Stimulated activated memory B cell treated with anti-CD40 and anti-IgM and Interleukin-4, amounts not matched to agents 10 μg/mL and 1 μg/mL and 100 μg/mL, for 72 hours (primary cell): ENCODE measurements around the gene ZNF845.
A peak's percentile ranks its signal among the peaks of the same experiment; 100 is the strongest.
"Not testable (repeated sequence)": the region's sequence is repeated elsewhere in the genome, so short reads cannot be mapped to it uniquely, and the experiment has no call there.

Experiments
- ATAC-seq: fragments of 150-1000 bp; cut with Tn5 transposase; 2 replicates; pipeline ENCODE4 v1.10.0; 2021
- H3K27ac Mint-ChIP-seq: one replicate; pipeline ENCODE4 v1.8.0; 2022; ENCODE audit warnings: mild to moderate bottlenecking, mixed read lengths
- H3K27me3 Mint-ChIP-seq: one replicate; pipeline ENCODE4 v1.8.0; 2022; ENCODE audit warnings: mixed read lengths
- H3K36me3 Mint-ChIP-seq: one replicate; pipeline ENCODE4 v1.8.0; 2022; ENCODE audit warnings: mixed read lengths
- H3K4me1 Mint-ChIP-seq: one replicate; pipeline ENCODE4 v1.8.0; 2022; ENCODE audit warnings: mixed read lengths
- H3K4me3 Mint-ChIP-seq: one replicate; pipeline ENCODE4 v1.8.0; 2022; ENCODE audit warnings: mild to moderate bottlenecking, moderate library complexity, mixed read lengths
- H3K9me3 Mint-ChIP-seq: one replicate; pipeline ENCODE4 v1.8.0; 2022; ENCODE audit warnings: mixed read lengths

The ZNF845 gene

DNA sequence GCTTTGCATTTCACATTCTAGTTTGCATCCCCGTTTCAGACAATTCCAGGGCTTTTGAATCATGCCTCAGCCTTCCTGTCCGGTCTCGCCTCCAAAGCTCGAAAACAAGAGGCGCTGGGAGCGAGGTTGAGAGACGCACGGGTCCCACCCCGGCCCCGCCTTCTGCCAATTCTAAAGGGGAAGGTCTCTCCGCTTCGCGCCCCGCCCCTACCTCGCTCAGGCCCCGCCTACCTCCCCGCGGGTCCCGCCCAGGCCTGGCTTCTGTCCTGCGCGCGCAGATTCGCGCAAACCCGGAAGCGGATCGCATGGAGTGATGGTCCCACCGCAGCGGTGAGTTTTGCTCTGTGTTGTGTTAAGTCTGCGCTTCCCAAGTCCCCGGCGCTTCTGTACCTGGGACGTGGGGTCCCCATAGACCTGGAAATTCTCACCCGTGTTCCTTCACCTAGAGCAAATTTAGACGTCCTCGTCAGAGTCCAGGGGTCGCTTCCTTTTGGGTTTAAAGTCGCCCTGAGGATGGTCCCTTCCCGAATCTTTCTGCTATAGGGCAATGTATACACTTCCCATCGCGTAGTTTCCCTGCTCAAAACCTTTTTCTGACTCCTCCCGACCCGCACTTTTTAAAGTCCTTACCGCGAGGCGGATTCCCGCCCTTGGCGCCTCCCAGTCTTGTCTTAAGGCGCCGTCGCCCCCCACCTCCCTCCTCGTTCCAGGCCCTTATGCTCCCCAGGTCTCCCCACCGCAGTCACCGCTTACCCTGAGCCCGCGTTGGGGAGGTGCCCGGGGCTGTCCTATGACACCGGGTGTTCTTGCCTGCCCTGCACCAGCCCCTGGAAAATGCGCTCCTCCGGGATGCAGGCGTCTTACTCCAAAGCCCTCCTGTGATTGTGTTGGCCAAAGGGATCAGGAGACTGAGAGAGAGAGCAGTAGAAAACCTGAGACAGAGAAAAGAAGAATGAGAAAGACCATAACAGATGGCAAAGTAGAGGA is at the start of gene ZNF845:
Gene ZNF845 (plus strand): TSS at position 287 of the 987 bp plus-strand sequence. CDS start 7,559 bp downstream, outside the sequence.
- Mint-ChIP-seq H3K36me3 (peaks cover 33% of the 10 kb centered on the region), H3K27me3 (peaks cover 6% of the 10 kb centered on the region), H3K4me3 (peak within 1 kb of the TSS; percentile 91), H3K27ac (peak within 1 kb of the TSS; percentile 89), H3K4me1 (peaks cover 23% of the 10 kb centered on the region), H3K9me3 (peaks cover 11% of the 10 kb centered on the region)
- ATAC-seq, result peak; percentile 100

DNA sequence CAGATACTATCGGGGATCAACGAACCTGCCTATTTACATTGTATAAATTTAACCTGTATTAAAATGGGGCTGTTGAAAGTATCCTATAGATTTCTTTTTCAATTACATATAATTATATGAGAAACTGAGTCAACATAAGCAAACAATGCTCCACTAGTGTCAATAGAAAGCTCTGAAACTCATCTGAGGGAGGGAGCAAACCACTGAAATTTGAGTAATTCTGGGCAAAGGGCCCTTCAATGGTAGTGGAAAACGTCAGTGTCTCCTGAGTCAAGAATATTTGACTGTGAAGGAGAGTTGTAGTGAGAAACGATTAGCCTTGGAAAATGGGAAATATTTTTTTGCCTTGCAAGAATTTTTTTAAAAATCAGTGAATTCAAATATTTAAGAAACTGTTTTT is 48.5 kb upstream of the ZNF845 start:
- Mint-ChIP-seq H3K4me3 (no peak overlapping the region), H3K36me3 (no peaks in the 10 kb centered on the region), H3K27me3 (no peaks in the 10 kb centered on the region), H3K27ac (no peak overlapping the region), H3K9me3 (peaks cover 5% of the 10 kb centered on the region), H3K4me1 (no peaks in the 10 kb centered on the region)
- no peak for ATAC-seq

DNA sequence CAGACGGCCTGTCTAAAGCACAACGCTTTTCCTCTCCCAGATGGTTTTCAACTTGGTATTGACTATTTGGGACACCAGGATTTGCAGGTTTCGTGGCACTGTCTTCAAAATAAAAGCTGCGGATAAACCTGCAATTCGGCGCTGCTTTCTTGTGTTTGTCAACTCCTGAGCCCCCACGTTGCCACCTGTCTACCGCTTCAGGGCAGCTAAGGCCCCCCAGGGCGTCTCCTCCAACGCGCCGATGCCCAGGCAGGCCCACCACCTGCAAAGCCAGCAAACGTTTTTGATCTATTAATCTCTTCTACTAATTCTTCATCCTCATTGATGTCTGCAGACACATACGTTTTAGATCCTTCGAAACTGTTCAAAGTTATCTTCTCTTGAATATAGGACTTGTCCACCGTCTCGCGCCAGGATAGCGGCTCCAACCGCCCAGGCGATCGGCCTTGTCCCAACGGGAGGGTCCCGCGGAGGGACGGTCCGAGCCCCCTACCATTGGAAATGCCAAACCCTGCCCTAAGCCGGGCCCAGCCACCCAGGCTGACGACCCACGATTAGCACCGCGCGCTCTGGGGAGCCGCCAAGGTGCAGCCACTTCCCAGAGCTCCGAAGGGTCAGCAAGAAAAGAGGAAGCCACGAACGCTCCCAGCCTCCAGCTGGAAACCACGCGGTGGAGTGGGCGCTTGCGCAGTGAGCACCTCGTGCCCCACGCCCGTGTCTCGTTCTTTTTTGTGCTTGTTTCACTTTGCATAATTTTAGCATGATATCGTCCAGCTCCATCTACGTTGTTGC is 42.6 kb upstream of the ZNF845 start:
- Mint-ChIP-seq H3K4me1 (no peaks in the 10 kb centered on the region), H3K27me3 (no peaks in the 10 kb centered on the region), H3K9me3 (peaks cover 23% of the 10 kb centered on the region), H3K36me3 (no peaks in the 10 kb centered on the region), H3K27ac (no peak overlapping the region), H3K4me3 (no peak overlapping the region)
- ATAC-seq, result no peak

DNA sequence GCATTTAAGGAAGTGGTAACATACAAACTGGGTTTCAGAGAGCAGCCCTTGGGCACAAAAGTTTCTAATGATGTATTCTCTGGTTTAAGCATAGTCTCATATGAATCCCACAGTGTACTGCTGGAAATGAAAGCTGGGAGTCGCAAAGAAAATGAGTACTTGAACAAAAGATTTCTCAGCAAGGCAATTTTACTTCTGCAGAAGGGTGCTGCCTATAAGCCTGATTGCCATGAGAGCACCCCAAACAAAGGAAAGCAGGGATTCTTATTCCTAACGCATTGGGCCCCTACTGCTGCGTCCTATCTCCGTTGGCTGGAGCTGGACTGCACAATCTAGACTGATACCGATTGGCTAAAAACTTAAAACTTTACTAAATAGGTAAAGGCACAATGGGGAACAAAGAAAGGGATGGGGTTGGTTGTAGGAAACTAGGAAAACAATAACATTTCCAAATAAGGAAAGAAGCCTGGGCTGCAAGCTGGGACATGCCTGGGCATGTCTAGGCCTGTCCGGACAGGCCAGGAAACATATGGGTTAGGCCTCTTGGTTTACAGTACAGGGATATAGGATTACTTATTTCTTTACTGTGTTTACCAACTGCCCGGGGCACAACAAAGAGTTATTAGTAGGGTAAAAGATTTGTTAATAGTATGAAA is 38.6 kb upstream of the ZNF845 start:
- Mint-ChIP-seq H3K36me3 (no peaks in the 10 kb centered on the region), H3K27ac (no peak overlapping the region), H3K4me1 (no peaks in the 10 kb centered on the region), H3K4me3 (no peak overlapping the region), H3K9me3 (peaks cover 23% of the 10 kb centered on the region), H3K27me3 (no peaks in the 10 kb centered on the region)
- no peak for ATAC-seq

DNA sequence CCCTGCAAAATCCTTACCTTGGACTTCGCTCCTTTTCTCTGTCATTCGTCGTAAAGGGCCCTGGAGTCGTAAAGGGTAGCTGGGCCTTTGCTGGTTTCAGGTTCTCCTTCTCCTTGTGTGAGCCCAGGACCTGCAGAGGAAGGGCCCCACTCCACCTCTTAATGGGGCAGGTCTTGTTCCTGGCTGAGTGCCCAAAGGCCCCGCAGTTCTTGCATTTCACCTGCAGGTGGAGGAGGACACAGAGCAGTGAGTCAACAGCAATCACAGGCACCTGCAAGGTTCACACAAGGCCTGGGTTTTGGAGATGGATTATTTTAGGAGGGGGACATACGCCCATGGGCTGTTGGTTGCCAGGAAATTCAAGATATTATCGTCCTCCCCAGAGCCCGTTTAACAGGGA is 32.2 kb upstream of the ZNF845 start:
- H3K4me3 Mint-ChIP-seq, H3K4me1 Mint-ChIP-seq, H3K9me3 Mint-ChIP-seq, H3K27ac Mint-ChIP-seq, ATAC-seq, H3K36me3 Mint-ChIP-seq: not testable (repeated sequence)
- H3K27me3 Mint-ChIP-seq, result peaks cover 20% of the 10 kb centered on the region

DNA sequence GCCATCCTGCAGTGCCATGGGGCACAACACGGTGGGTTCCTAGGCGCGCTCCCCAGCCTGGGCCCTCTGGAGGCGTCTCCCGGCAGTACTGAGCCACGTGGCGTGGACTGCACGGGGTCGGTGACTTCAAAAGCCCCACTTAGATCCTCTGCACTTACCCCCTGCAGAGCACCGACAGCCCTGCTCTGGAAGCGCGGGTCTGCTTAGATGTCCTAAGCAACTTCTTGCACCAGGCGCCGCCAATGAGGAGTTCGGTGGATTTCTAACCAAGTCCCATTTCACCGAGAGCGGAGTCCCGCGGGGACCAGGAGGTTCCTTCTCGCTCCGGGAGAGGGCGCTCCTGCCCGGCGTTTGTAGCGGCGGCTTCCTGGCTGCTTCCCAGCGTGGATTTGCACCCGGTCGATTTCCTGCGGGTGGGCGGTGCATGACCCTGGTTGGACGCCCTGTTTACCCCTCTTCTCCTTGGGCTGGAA is 25.2 kb upstream of the ZNF845 start:
- H3K9me3 Mint-ChIP-seq, result peaks cover 23% of the 10 kb centered on the region
- no peak for ATAC-seq
- H3K4me1 Mint-ChIP-seq, result no peaks in the 10 kb centered on the region
- no peak overlapping the region for H3K4me3 Mint-ChIP-seq
- no peak overlapping the region for H3K27ac Mint-ChIP-seq
- no peaks in the 10 kb centered on the region for H3K36me3 Mint-ChIP-seq
- H3K27me3 Mint-ChIP-seq, result peaks cover 19% of the 10 kb centered on the region

DNA sequence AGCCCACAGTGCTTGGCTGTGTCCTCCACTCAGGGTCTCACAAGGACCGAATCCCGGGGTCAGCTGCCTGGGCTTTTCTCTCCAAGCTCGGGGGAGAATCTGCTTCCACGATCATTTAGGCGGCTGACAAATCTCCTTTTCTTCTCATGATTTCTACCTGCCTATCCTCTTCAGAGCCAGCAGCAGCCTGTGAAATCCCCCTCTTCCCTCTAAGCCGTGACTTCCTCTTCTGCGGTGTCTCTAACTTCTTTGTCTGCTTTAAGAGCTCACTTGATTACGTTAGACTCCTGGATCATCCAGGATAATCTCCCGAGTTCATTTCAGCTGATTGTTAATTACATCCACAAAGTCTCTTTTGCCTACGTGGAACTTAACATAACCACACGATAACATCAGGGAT is 22.5 kb upstream of the ZNF845 start:
- ATAC-seq, result no peak
- Mint-ChIP-seq H3K4me1 (no peaks in the 10 kb centered on the region), H3K27me3 (peaks cover 17% of the 10 kb centered on the region), H3K9me3 (peaks cover 23% of the 10 kb centered on the region), H3K36me3 (no peaks in the 10 kb centered on the region), H3K27ac (no peak overlapping the region), H3K4me3 (no peak overlapping the region)

DNA sequence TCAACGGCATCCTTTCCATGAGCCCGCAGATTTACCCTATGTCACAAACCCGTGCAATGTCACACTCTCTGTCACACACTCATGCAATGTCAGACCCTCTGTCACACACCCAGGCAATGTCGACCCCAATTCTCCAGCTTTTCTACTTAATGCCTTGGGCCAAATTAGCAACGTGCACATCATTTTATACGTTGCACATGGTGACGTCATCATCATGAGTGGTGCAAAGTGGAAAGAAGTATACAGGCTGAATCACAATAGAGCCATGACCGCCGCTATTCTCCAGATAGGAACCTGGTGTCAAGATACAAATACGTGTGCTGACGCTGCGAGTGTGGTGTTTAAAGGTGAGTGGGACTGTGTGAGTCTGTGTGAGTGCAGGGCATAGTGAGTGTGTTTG is 21.7 kb upstream of the ZNF845 start:
- Mint-ChIP-seq H3K27ac (no peak overlapping the region), H3K9me3 (peaks cover 18% of the 10 kb centered on the region), H3K27me3 (peaks cover 17% of the 10 kb centered on the region)

DNA sequence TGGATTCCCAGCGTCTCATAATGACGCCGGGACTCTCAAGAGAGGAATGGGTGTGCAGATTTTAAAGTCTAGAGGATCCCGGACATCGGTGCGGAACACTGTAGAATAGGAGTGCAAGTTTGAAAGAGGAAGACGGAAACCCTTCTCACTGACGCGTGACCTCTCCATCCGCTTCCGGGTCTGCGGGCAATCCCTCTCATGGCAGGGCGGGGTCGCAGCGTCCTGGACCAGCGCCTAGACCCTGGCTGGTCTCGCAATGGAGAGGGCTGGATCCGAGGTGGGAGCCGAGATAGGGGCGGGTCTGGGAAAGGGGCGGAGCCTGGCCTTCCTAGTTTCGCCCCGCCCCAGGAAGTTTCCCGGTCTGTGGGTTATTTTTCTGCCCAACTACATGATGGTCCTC is 4.6 kb upstream of the ZNF845 start:
- peaks cover 21% of the 10 kb centered on the region for H3K9me3 Mint-ChIP-seq
- H3K27ac Mint-ChIP-seq, result peak overlapping the region; percentile 25
- H3K4me1 Mint-ChIP-seq, result peaks cover 10% of the 10 kb centered on the region
- H3K36me3 Mint-ChIP-seq, result peaks cover 24% of the 10 kb centered on the region
- H3K27me3 Mint-ChIP-seq, result peaks cover 19% of the 10 kb centered on the region
- ATAC-seq, result no peak
- peak overlapping the region; percentile 73 for H3K4me3 Mint-ChIP-seq

More for the DNA sequence above, 21.7 kb upstream of the ZNF845 start:
- Mint-ChIP-seq H3K4me3 (no peak overlapping the region), H3K4me1 (no peaks in the 10 kb centered on the region), H3K36me3 (no peaks in the 10 kb centered on the region)
- no peak for ATAC-seq

DNA sequence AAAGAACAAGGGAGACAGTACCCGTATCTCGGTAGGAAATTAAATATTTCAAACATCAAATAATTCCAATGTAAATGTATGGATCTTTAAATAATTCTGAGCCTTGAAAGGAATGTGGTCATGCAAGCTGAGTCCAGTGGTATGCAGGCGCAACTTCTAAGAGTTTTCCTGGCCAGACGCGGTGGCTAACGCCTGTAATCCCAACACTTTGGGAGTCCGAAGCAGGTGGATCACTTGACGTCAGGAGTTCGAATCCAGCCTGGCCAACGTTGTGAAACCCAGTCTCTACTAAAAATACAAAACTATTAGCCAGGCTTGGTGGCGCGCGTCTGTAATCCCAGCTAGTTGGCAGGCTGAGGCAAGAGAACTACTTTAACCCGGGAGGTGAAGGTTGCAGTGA is 1.1 kb upstream of the ZNF845 start:
- Mint-ChIP-seq H3K9me3 (peaks cover 15% of the 10 kb centered on the region), H3K4me3 (peak overlapping the region; percentile 79), H3K27me3 (peaks cover 9% of the 10 kb centered on the region), H3K4me1 (peaks cover 26% of the 10 kb centered on the region), H3K27ac (no peak overlapping the region), H3K36me3 (peaks cover 26% of the 10 kb centered on the region)
- ATAC-seq, result no peak

DNA sequence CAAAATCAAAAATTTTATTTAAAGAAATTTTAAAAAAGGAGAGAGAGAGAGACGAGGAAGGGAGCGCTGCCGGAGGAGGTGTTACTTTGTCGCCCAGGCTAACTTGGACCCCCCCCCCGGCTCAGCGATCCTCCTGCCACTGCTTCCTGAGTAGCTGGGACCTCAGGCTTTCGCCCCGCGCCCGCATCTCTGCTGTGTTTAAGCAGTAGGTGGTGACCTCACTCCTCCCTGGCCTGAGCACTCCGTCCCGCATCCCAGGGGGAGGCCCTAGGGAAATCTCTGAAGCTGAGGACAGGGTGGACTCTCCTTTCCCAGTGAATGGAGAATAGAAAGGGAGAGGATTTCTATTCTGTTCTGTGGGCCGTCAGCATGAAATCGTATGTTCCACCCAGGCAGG is 485 bp upstream of the ZNF845 start:
- peak; percentile 52 for ATAC-seq
- Mint-ChIP-seq H3K27me3 (peaks cover 9% of the 10 kb centered on the region), H3K27ac (peak overlapping the region; percentile 89), H3K36me3 (peaks cover 31% of the 10 kb centered on the region), H3K9me3 (peaks cover 15% of the 10 kb centered on the region), H3K4me3 (peak overlapping the region; percentile 91), H3K4me1 (peaks cover 26% of the 10 kb centered on the region)

DNA sequence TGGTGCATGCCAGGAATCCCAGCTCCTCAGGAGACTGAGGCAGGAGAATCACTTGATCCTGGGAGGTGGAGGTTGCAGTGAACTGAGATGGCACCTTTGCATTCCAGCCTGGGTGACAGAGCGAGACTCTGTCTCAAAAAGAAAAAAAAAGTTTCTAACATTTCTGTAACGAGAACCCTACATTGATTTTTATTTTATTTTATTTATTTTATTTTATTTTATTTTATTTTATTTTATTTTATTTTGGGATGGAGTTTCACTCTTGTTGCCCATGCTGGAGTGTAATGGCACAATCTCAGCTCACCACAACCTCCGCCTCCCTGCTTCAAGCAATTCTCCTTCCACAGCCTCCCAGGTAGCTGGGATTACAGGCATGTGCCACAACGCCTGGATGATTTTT is 10.9 kb downstream of the ZNF845 start:
- peaks cover 21% of the 10 kb centered on the region for H3K9me3 Mint-ChIP-seq
- H3K4me3 Mint-ChIP-seq, H3K27ac Mint-ChIP-seq, ATAC-seq, H3K4me1 Mint-ChIP-seq, H3K27me3 Mint-ChIP-seq: not testable (repeated sequence)
- H3K36me3 Mint-ChIP-seq, result peaks cover 100% of the 10 kb centered on the region

DNA sequence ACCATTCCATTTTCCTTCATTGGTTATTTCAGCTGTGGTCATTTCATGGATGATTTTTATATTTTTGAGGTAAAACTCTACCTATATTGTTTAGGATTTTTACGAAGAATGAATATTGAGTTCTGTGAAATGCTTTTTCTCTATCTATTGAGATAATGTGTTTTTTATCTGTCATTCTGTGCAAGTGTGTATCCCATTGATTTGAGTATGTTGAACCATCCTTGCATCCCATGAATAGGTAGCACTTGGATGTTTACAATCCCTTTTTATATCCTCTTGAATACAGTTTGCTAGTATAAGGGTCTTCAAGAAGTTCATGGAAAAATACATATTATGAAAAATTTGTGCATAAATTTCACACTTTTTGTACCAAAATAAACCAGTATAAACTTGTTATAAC is 22.2 kb downstream of the ZNF845 start:
- no peak overlapping the region for H3K27ac Mint-ChIP-seq
- H3K4me3 Mint-ChIP-seq, result no peak overlapping the region
- H3K4me1 Mint-ChIP-seq, result no peaks in the 10 kb centered on the region
- H3K36me3 Mint-ChIP-seq, result peaks cover 34% of the 10 kb centered on the region
- H3K27me3 Mint-ChIP-seq, result no peaks in the 10 kb centered on the region
- ATAC-seq, result no peak
- H3K9me3 Mint-ChIP-seq, result peaks cover 25% of the 10 kb centered on the region

DNA sequence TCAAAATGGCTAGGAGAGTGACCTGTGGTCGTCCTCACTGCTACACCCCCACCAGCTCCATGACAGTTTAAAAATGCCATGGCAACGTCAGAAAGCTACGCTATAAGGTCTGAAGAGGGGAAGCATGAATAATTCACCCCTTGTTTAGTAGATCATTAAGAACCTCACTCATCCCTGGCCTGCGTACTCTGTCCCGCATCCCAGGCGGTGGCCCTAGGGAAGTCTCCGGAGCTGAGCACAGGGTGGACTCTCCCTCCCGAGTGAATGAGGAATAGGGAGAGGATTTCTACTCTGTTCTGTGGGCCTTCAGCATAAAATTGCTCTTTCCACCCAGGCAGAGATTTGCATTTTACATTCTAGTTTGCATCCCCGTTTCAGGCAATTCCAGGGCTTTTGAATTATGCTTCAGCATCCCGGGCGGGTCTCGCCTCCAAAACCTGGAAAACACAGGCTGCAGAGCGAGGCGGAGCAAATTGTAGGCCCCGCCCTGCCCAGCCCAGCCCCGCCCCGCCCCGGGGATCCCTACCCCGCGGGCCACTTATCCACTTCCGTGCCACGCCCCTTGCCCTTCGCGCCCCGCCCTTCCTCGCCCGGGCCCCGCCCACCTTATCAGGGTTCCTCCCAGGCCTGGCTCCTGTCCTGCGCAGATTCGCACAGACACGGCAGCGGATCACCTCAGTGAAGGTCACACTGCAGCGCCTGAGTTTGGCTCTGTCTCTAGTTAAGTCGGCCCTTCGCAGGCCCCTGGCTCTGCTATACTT is 24.5 kb downstream of the ZNF845 start:
- Mint-ChIP-seq H3K36me3 (peaks cover 11% of the 10 kb centered on the region), H3K27ac (no peak overlapping the region), H3K4me3 (no peak overlapping the region), H3K4me1 (no peaks in the 10 kb centered on the region), H3K9me3 (peaks cover 16% of the 10 kb centered on the region), H3K27me3 (no peaks in the 10 kb centered on the region)
- no peak for ATAC-seq
